PC-3 (cell line): ENCODE measurements around the gene WEE1. TPM values are rescaled to one million over a fixed set of nuclear protein-coding genes. Genes with fewer than 3 reads are reported as not detected.
A peak's percentile ranks its signal among the peaks of the same experiment; 100 is the strongest.

ENCODE experiments used
- ATAC-seq: fragments of 200-7000 bp; cut with Tn5 transposase; 2 replicates; pipeline ENCODE4 v1.9.1; 2020; ENCODE audit warnings: mild to moderate bottlenecking, moderate library complexity
- BruUV-seq: library from RNA; stranded (reverse); fragments of 400-500 nt; replicated peaks from 2 replicates; lab custom pipeline; 2021; lab: Mats Ljungman, UMichigan
- CTCF ChIA-PET: fragments of 300-600 bp; sonication (Branson Sonifier 250); formaldehyde crosslinking; loops from one replicate; lab custom pipeline; 2022; ENCODE audit warnings: antibody characterized with exemption; lab: Charles Lee
- POLR2A ChIA-PET: fragments of 300-600 bp; sonication (Branson Sonifier 250); formaldehyde crosslinking; loops from one replicate; lab custom pipeline; 2022; ENCODE audit warnings: antibody characterized with exemption; ENCODE audit not compliant: unreplicated experiment; lab: Charles Lee
- DNase-seq: peaks from one replicate; pipeline ENCODE4 v3.0.0-alpha.2; 2015
- H2AFZ ChIP-seq: fragments of 300-600 bp; sonication (generic); 2 replicates; pipeline ENCODE4 v1.6.0; 2016; ENCODE audit warnings: antibody characterized with exemption, low read length
- H3F3A ChIP-seq: fragments of 300-600 bp; sonication (generic); one replicate; pipeline ENCODE4 v1.6.0; 2017; ENCODE audit warnings: antibody characterized with exemption, low read length, control low read depth, mild to moderate bottlenecking; ENCODE audit not compliant: unreplicated experiment
- H3K27ac ChIP-seq: fragments of 300-600 bp; sonication (generic); 2 replicates; pipeline ENCODE4 v1.5.1; 2016; ENCODE audit warnings: mild to moderate bottlenecking, low read length
- H3K27me3 ChIP-seq: fragments of 300-600 bp; sonication (generic); 2 replicates; pipeline ENCODE4 v1.6.1; 2016; ENCODE audit warnings: low read length, mixed read lengths
- H3K36me3 ChIP-seq: fragments of 300-600 bp; sonication (generic); 2 replicates; pipeline ENCODE4 v1.6.1; 2016; ENCODE audit warnings: low read depth, mixed run types, low read length, mixed read lengths
- H3K4me1 ChIP-seq: fragments of 300-600 bp; sonication (generic); 2 replicates; pipeline ENCODE4 v1.5.1; 2016; ENCODE audit warnings: low read length; ENCODE audit not compliant: insufficient read depth
- H3K4me2 ChIP-seq: fragments of 300-600 bp; sonication (generic); 2 replicates; pipeline ENCODE4 v1.6.0; 2016; ENCODE audit warnings: low read length
- H3K4me3 ChIP-seq: fragments of 300-600 bp; sonication (generic); 2 replicates; pipeline ENCODE4 v1.5.1; 2016; ENCODE audit warnings: mild to moderate bottlenecking, low read length, mixed read lengths
- H3K79me2 ChIP-seq: fragments of 300-600 bp; sonication (generic); 2 replicates; pipeline ENCODE4 v1.6.1; 2017; ENCODE audit warnings: low read length, mixed read lengths
- H3K9ac ChIP-seq: fragments of 300-600 bp; sonication (generic); 2 replicates; pipeline ENCODE4 v1.6.0; 2016; ENCODE audit warnings: mild to moderate bottlenecking, low read length
- H3K9me2 ChIP-seq: fragments of 300-600 bp; sonication (generic); replicated peaks from 2 replicates; pipeline ENCODE4 v1.6.1; 2016; ENCODE audit warnings: mixed run types, low read length, mixed read lengths
- H3K9me3 ChIP-seq: fragments of 300-600 bp; sonication (generic); 2 replicates; pipeline ENCODE4 v1.6.1; 2016; ENCODE audit warnings: low read length, mixed read lengths
- H4K20me1 ChIP-seq: fragments of 300-600 bp; sonication (generic); 2 replicates; pipeline ENCODE4 v1.6.1; 2016; ENCODE audit warnings: low read length, mixed read lengths
- EZH2 ChIP-seq: fragments of 300-600 bp; sonication (generic); IDR thresholded peaks from one replicate; pipeline ENCODE4 v1.6.1; 2017; ENCODE audit warnings: antibody characterized with exemption, mild to moderate bottlenecking, low read length; ENCODE audit not compliant: unreplicated experiment
- EZH2phosphoT487 ChIP-seq: fragments of 300-600 bp; sonication (generic); IDR thresholded peaks from 2 replicates; pipeline ENCODE4 v1.6.1; 2018; ENCODE audit warnings: mild to moderate bottlenecking, antibody characterized with exemption, low read length, borderline replicate concordance
- intact Hi-C: fragments of 100-400 bp; cut with micrococcal nuclease; formaldehyde crosslinking; loops from 2 replicates; pipeline ENCODE4 v1.9.0; 2023
- total RNA-seq: library from RNA; depleted of rRNA; stranded (reverse); fragments of >200 nt; gene quantifications from 2 replicates; pipeline ENCODE4 v1.2.3, GENCODE V29; 2014
- TF ChIP-seq, protein P1 (sequence below): fragments of 300-600 bp; sonication (generic); conservative IDR thresholded peaks from 2 replicates; pipeline ENCODE4 v1.5.1; 2017; ENCODE audit warnings: antibody characterized with exemption, low read depth, mild to moderate bottlenecking, low read length

The WEE1 gene
- total RNA-seq, 1 experiment from 2014 or later: 46.9 TPM

DNA sequence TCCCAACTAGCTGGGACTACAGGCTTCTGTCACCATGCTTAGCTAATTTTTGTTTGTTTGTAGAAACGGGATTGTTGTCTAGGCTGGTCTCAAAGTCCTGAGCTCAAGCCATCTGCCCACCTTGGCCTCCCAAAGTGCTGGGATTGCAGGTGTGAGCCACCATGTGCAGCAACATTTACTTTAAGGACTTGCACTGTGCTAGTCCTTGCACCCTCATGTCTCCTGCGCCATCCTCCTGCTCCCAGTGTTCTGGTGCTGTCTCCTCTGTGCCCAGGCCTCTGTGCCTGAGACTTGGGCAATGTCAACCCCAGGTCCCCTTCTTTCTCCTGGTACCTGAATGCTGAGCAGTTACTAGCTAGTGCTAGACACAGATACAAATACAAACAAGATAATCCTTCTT lies 26.7 kb downstream of the WEE1 start:
- TF ChIP-seq EZH2 (no peak), EZH2phosphoT487 (no peak)
- TF ChIP-seq, protein P1, sequence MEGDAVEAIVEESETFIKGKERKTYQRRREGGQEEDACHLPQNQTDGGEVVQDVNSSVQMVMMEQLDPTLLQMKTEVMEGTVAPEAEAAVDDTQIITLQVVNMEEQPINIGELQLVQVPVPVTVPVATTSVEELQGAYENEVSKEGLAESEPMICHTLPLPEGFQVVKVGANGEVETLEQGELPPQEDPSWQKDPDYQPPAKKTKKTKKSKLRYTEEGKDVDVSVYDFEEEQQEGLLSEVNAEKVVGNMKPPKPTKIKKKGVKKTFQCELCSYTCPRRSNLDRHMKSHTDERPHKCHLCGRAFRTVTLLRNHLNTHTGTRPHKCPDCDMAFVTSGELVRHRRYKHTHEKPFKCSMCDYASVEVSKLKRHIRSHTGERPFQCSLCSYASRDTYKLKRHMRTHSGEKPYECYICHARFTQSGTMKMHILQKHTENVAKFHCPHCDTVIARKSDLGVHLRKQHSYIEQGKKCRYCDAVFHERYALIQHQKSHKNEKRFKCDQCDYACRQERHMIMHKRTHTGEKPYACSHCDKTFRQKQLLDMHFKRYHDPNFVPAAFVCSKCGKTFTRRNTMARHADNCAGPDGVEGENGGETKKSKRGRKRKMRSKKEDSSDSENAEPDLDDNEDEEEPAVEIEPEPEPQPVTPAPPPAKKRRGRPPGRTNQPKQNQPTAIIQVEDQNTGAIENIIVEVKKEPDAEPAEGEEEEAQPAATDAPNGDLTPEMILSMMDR: no peak
- CTCF ChIA-PET: no interaction called here
- POLR2A ChIA-PET: interaction anchor here (0.5 kb wide), 1 partner anchor 12 kb away, joined by 5 read pairs; no protein-coding TSS in a partner anchor
- ATAC-seq (no peak), DNase-seq (no peak)
- peaks cover 17% of the 10 kb centered on the region for H3K4me1 ChIP-seq
- no peaks in the 10 kb centered on the region for H3K79me2 ChIP-seq
- no peaks in the 10 kb centered on the region for H3F3A ChIP-seq
- no peak overlapping the region for H3K4me3 ChIP-seq
- H3K9me2 ChIP-seq: no peaks in the 10 kb centered on the region
- no peak overlapping the region for H3K4me2 ChIP-seq
- H3K36me3 ChIP-seq: no peaks in the 10 kb centered on the region
- H4K20me1 ChIP-seq: no peaks in the 10 kb centered on the region
- no peak overlapping the region for H3K27ac ChIP-seq
- no TSS peak for BruUV-seq
- H3K9ac ChIP-seq: no peak overlapping the region
- intact Hi-C loops: no loop called here
- no peaks in the 10 kb centered on the region for H3K27me3 ChIP-seq
- no peaks in the 10 kb centered on the region for H3K9me3 ChIP-seq
- no peak overlapping the region for H2AFZ ChIP-seq

DNA sequence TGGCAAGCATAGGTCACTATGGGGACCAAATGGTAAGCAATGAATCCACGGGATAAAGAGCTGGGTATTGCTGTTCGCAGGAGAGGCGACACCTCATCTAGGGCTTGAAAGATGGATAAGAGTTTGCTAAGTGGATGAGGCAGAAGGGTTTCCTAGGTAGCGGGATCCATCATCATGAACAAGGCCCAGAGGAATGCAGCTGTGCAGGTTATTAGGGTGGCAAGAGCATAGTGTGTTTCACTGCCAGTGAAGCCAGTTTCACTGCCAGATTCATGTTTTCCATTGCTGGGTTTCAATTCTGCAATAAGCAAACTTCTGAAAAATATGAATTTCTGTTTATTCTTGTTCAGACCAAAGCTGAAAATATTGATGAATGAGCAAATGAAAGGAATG lies 27.2 kb downstream of the WEE1 start:
- peak; percentile 84 for DNase-seq
- Histone ChIP-seq H3K27me3 (no peaks in the 10 kb centered on the region), H3K4me3 (no peak overlapping the region), H3F3A (no peaks in the 10 kb centered on the region), H3K9ac (no peak overlapping the region), H4K20me1 (no peaks in the 10 kb centered on the region), H3K4me1 (peaks cover 17% of the 10 kb centered on the region), H3K36me3 (no peaks in the 10 kb centered on the region), H3K9me3 (no peaks in the 10 kb centered on the region), H3K9me2 (no peaks in the 10 kb centered on the region), H3K27ac (peak overlapping the region; percentile 73), H3K79me2 (no peaks in the 10 kb centered on the region), H3K4me2 (peak overlapping the region; percentile 54), H2AFZ (no peak overlapping the region)
- ATAC-seq: peak; percentile 91
- intact Hi-C loops: no loop called here
- POLR2A ChIA-PET: interaction anchor here (0.6 kb wide), 1 partner anchor 27 kb away, joined by 4 read pairs; the partner anchor contains the start of gene WEE1
- CTCF ChIA-PET: interaction anchor here (0.6 kb wide), 2 partner anchors 10 to 77 kb away, joined by 3 to 4 read pairs; no protein-coding TSS in a partner anchor
- no TSS peak for BruUV-seq
- TF ChIP-seq, protein P1: no peak
- TF ChIP-seq EZH2phosphoT487: no peak
- no peak for TF ChIP-seq EZH2
